ENCODE data around the gene SPATA2L. TPM values are rescaled to one million over a fixed set of nuclear protein-coding genes. Genes with fewer than 3 reads are reported as not detected.
A peak's percentile ranks its signal among the peaks of the same experiment; 100 is the strongest.

SPATA2L gene
- total and polyA plus RNA-seq, 2 of the 13 experiments (the other 11 are each of a cell fraction or from before 2014, with no cell fraction given): 9.1 to 20.7 TPM

DNA sequence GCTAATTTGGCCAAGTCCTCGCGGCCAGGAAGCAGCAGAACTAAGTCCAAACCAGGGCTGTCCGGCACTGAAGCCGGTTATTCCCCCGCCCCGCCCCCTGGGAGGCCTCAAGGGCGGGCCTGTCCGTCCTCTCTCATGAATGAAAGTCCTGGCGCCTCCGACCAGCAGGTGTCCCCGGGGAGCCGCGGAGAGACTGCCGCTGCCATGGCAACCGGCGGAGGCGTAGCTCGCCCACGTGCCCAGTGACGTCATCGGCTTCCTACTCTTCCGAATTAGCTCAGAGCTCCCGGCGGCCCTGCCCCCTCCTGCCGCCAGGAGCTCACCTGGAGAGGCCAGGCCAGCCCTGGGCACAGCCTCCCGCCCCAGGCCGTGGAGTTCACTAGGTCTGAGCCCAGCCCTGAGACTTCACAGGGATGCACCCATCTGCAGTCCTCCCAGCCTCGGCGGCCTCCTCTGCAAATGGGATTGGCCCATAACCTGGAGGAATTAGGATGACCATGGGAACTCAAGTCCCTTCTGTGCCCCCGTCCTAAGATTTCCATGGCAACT, 1.3 kb downstream of the SPATA2L start (continued):
- TF ChIP-seq, protein P1, sequence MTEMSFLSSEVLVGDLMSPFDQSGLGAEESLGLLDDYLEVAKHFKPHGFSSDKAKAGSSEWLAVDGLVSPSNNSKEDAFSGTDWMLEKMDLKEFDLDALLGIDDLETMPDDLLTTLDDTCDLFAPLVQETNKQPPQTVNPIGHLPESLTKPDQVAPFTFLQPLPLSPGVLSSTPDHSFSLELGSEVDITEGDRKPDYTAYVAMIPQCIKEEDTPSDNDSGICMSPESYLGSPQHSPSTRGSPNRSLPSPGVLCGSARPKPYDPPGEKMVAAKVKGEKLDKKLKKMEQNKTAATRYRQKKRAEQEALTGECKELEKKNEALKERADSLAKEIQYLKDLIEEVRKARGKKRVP (CRISPR knock-in tag; IDR thresholded peaks at IDR 0.05): no peak; a peak in 1 of 4 replicates
- TF ChIP-seq, protein P2, sequence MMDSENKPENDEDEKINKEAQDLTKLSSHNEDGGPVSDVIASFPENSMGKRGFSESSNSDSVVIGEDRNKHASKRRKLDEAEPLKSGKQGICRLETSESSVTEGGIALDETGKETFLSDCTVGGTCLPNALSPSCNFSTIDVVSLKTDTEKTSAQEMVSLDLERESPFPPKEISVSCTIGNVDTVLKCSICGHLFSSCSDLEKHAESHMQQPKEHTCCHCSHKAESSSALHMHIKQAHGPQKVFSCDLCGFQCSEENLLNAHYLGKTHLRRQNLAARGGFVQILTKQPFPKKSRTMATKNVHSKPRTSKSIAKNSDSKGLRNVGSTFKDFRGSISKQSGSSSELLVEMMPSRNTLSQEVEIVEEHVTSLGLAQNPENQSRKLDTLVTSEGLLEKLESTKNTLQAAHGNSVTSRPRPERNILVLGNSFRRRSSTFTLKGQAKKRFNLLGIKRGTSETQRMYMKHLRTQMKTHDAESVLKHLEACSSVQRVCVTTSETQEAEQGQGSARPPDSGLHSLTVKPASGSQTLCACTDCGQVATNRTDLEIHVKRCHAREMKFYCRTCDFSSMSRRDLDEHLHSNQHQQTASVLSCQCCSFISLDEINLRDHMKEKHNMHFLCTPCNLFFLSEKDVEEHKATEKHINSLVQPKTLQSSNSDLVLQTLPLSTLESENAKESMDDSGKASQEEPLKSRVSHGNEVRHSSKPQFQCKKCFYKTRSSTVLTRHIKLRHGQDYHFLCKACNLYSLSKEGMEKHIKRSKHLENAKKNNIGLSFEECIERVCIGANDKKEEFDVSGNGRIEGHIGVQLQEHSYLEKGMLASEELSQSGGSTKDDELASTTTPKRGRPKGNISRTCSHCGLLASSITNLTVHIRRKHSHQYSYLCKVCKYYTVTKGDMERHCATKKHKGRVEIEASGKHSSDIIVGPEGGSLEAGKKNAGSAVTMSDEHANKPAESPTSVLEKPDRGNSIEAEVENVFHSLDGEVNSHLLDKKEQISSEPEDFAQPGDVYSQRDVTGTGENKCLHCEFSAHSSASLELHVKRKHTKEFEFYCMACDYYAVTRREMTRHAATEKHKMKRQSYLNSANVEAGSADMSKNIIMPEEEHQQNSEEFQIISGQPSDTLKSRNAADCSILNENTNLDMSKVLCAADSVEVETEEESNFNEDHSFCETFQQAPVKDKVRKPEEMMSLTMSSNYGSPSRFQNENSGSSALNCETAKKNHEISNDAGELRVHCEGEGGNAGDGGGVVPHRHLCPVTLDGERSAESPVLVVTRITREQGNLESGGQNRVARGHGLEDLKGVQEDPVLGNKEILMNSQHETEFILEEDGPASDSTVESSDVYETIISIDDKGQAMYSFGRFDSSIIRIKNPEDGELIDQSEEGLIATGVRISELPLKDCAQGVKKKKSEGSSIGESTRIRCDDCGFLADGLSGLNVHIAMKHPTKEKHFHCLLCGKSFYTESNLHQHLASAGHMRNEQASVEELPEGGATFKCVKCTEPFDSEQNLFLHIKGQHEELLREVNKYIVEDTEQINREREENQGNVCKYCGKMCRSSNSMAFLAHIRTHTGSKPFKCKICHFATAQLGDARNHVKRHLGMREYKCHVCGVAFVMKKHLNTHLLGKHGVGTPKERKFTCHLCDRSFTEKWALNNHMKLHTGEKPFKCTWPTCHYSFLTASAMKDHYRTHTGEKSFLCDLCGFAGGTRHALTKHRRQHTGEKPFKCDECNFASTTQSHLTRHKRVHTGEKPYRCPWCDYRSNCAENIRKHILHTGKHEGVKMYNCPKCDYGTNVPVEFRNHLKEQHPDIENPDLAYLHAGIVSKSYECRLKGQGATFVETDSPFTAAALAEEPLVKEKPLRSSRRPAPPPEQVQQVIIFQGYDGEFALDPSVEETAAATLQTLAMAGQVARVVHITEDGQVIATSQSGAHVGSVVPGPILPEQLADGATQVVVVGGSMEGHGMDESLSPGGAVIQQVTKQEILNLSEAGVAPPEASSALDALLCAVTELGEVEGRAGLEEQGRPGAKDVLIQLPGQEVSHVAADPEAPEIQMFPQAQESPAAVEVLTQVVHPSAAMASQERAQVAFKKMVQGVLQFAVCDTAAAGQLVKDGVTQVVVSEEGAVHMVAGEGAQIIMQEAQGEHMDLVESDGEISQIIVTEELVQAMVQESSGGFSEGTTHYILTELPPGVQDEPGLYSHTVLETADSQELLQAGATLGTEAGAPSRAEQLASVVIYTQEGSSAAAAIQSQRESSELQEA (CRISPR knock-in tag; IDR thresholded peaks at IDR 0.05; ENCODE audit: not compliant biosample characterization): no peak
- TF ChIP-seq, protein P3, sequence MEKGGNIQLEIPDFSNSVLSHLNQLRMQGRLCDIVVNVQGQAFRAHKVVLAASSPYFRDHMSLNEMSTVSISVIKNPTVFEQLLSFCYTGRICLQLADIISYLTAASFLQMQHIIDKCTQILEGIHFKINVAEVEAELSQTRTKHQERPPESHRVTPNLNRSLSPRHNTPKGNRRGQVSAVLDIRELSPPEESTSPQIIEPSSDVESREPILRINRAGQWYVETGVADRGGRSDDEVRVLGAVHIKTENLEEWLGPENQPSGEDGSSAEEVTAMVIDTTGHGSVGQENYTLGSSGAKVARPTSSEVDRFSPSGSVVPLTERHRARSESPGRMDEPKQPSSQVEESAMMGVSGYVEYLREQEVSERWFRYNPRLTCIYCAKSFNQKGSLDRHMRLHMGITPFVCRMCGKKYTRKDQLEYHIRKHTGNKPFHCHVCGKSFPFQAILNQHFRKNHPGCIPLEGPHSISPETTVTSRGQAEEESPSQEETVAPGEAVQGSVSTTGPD (CRISPR knock-in tag; IDR thresholded peaks at IDR 0.05): no peak
- TF ChIP-seq ATF1 (CRISPR knock-in tag; IDR thresholded peaks at IDR 0.05) (peak; percentile 92), ZNF230 (CRISPR knock-in tag; IDR thresholded peaks at IDR 0.05) (no peak; the same call in 1 of the 2 replicates)
- TF ChIP-seq, protein P4, sequence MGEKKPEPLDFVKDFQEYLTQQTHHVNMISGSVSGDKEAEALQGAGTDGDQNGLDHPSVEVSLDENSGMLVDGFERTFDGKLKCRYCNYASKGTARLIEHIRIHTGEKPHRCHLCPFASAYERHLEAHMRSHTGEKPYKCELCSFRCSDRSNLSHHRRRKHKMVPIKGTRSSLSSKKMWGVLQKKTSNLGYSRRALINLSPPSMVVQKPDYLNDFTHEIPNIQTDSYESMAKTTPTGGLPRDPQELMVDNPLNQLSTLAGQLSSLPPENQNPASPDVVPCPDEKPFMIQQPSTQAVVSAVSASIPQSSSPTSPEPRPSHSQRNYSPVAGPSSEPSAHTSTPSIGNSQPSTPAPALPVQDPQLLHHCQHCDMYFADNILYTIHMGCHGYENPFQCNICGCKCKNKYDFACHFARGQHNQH (CRISPR knock-in tag; IDR thresholded peaks at IDR 0.05): peak; percentile 66; the same call in 1 of the 2 replicates
- TF ChIP-seq, protein P5, sequence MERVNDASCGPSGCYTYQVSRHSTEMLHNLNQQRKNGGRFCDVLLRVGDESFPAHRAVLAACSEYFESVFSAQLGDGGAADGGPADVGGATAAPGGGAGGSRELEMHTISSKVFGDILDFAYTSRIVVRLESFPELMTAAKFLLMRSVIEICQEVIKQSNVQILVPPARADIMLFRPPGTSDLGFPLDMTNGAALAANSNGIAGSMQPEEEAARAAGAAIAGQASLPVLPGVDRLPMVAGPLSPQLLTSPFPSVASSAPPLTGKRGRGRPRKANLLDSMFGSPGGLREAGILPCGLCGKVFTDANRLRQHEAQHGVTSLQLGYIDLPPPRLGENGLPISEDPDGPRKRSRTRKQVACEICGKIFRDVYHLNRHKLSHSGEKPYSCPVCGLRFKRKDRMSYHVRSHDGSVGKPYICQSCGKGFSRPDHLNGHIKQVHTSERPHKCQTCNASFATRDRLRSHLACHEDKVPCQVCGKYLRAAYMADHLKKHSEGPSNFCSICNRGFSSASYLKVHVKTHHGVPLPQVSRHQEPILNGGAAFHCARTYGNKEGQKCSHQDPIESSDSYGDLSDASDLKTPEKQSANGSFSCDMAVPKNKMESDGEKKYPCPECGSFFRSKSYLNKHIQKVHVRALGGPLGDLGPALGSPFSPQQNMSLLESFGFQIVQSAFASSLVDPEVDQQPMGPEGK (CRISPR knock-in tag; IDR thresholded peaks at IDR 0.05): peak; percentile 57; the same call in 1 of the 2 replicates
- TF ChIP-seq, protein P6, sequence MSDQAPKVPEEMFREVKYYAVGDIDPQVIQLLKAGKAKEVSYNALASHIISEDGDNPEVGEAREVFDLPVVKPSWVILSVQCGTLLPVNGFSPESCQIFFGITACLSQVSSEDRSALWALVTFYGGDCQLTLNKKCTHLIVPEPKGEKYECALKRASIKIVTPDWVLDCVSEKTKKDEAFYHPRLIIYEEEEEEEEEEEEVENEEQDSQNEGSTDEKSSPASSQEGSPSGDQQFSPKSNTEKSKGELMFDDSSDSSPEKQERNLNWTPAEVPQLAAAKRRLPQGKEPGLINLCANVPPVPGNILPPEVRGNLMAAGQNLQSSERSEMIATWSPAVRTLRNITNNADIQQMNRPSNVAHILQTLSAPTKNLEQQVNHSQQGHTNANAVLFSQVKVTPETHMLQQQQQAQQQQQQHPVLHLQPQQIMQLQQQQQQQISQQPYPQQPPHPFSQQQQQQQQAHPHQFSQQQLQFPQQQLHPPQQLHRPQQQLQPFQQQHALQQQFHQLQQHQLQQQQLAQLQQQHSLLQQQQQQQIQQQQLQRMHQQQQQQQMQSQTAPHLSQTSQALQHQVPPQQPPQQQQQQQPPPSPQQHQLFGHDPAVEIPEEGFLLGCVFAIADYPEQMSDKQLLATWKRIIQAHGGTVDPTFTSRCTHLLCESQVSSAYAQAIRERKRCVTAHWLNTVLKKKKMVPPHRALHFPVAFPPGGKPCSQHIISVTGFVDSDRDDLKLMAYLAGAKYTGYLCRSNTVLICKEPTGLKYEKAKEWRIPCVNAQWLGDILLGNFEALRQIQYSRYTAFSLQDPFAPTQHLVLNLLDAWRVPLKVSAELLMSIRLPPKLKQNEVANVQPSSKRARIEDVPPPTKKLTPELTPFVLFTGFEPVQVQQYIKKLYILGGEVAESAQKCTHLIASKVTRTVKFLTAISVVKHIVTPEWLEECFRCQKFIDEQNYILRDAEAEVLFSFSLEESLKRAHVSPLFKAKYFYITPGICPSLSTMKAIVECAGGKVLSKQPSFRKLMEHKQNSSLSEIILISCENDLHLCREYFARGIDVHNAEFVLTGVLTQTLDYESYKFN (CRISPR knock-in tag; conservative IDR thresholded peaks at IDR 0.05): peak; percentile 79
